HCT116 (cell line): ENCODE results near the gene CTSL. TPM values are rescaled to one million over a fixed set of nuclear protein-coding genes. Genes with fewer than 3 reads are reported as not detected.
"Not testable (repeated sequence)": the region's sequence is repeated elsewhere in the genome, so short reads cannot be mapped to it uniquely, and the experiment has no call there.

Experiments
- ATAC-seq: fragments of 200-7000 bp; cut with Tn5 transposase; 2 replicates; pipeline ENCODE4 v1.9.1; 2020; ENCODE audit warnings: mild to moderate bottlenecking, moderate library complexity
- BruUV-seq: library from RNA; stranded (reverse); fragments of 400-500 nt; replicated peaks from 2 replicates; lab custom pipeline; 2021; lab: Mats Ljungman, UMichigan
- CTCF ChIA-PET: fragments of 300-600 bp; sonication (Branson Sonifier 250); formaldehyde crosslinking; loops from one replicate; lab custom pipeline; 2021; ENCODE audit warnings: antibody characterized with exemption; lab: Charles Lee
- POLR2A ChIA-PET: fragments of 300-600, 350-600 bp; sonication (Branson Sonifier 250); formaldehyde crosslinking; loops from one replicate; lab custom pipeline; 2021; ENCODE audit warnings: antibody characterized with exemption; lab: Charles Lee
- RAD21 ChIA-PET, 2 experiments: fragments of 300-600 bp; sonication (Branson Sonifier 250); formaldehyde crosslinking; loops; one replicate each; lab custom pipeline; 2023; ENCODE audit warnings: low total read pairs in 2 of 2; ENCODE audit not compliant: uncharacterized antibody in 2 of 2, unreplicated experiment in 2 of 2, low non-redundant PET in 1 of 2; lab: Charles Lee
- DNase-seq: peaks from one replicate; pipeline ENCODE4 v3.0.0-alpha.2; 2010; ENCODE audit warnings: low read depth, low spot score
- H2AFZ ChIP-seq: fragments of 200-600 bp; shearing (Covaris generic), sonication (generic); 2 replicates; pipeline ENCODE4 v1.6.1; 2017; ENCODE audit warnings: low read depth, mixed run types, mixed read lengths, antibody characterized with exemption, low read length; ENCODE audit not compliant: poor library complexity, severe bottlenecking
- H3K27ac ChIP-seq: 2 replicates; pipeline ENCODE4 v1.5.1; 2012; ENCODE audit warnings: low read depth, low read length
- H3K27me3 ChIP-seq: fragments of 200-600 bp; sonication (generic); 2 replicates; pipeline ENCODE4 v1.6.1; 2016; ENCODE audit warnings: mixed run types, low read length, mixed read lengths; ENCODE audit not compliant: insufficient read depth
- H3K36me3 ChIP-seq, 2 experiments: fragments of 200-500 bp in 1 of 2; fragments of 200-600 bp in 1 of 2; sonication (Bioruptor generic) in 1 of 2; sonication (generic) in 1 of 2; 2 replicates each; pipeline versions ENCODE4 v1.5.1 to v1.6.1; 2014 to 2016; ENCODE audit warnings: low read length in 2 of 2, inconsistent platforms in 1 of 2, mixed read lengths in 1 of 2, mixed run types in 1 of 2; ENCODE audit not compliant: insufficient read depth in 2 of 2, control insufficient read depth in 1 of 2
- H3K4me1 ChIP-seq, 2 experiments: fragments of 200-600 bp in 1 of 2; sonication (generic) in 1 of 2; 2 replicates each; pipeline versions ENCODE4 v1.5.1 to v1.6.1; 2012 to 2017; ENCODE audit warnings: low read length in 2 of 2, inconsistent platforms in 1 of 2, mild to moderate bottlenecking in 1 of 2, mixed read lengths in 1 of 2, mixed run types in 1 of 2, moderate library complexity in 1 of 2; ENCODE audit not compliant: insufficient read depth in 2 of 2, control insufficient read depth in 1 of 2
- H3K4me2 ChIP-seq: fragments of 200-600 bp; sonication (generic); 2 replicates; pipeline ENCODE4 v1.6.1; 2017; ENCODE audit warnings: mixed run types, low read length, mixed read lengths
- H3K4me3 ChIP-seq, 2 experiments: fragments of 200-600 bp in 1 of 2; sonication (generic) in 1 of 2; replicated peaks in 1 of 2; 2 replicates each; pipeline ENCODE4 v1.5.1; 2011 to 2016; ENCODE audit warnings: low read length in 2 of 2, control low read depth in 1 of 2, low read depth in 1 of 2, mild to moderate bottlenecking in 1 of 2, mixed read lengths in 1 of 2, mixed run types in 1 of 2
- H3K79me2 ChIP-seq: fragments of 200-600 bp; sonication (generic); 2 replicates; pipeline ENCODE4 v1.6.1; 2017; ENCODE audit warnings: mild to moderate bottlenecking, mixed run types, low read length, moderate library complexity, mixed read lengths; ENCODE audit not compliant: insufficient read depth
- H3K9ac ChIP-seq: fragments of 200-600 bp; sonication (generic); 2 replicates; pipeline ENCODE4 v1.6.1; 2016; ENCODE audit warnings: low read length, mixed read lengths
- H3K9me2 ChIP-seq: fragments of 200-600 bp; sonication (generic), shearing (Covaris generic); 2 replicates; pipeline ENCODE4 v1.6.1; 2017; ENCODE audit warnings: mixed run types, mild to moderate bottlenecking, moderate library complexity; ENCODE audit not compliant: insufficient read depth
- H3K9me3 ChIP-seq, 2 experiments: fragments of 200-500 bp in 1 of 2; fragments of 200-600 bp in 1 of 2; sonication (Bioruptor generic) in 1 of 2; sonication (generic) in 1 of 2; 2 replicates each; pipeline ENCODE4 v1.6.1; 2014 to 2017; ENCODE audit warnings: low read length in 2 of 2, mixed read lengths in 2 of 2, inconsistent platforms in 1 of 2, low read depth in 1 of 2, mild to moderate bottlenecking in 1 of 2, mixed run types in 1 of 2, moderate library complexity in 1 of 2; ENCODE audit not compliant: control insufficient read depth in 1 of 2, insufficient read depth in 1 of 2
- H4K20me1 ChIP-seq: fragments of 200-600 bp; sonication (generic), shearing (Covaris generic); 2 replicates; pipeline ENCODE4 v1.6.1; 2017; ENCODE audit warnings: mixed run types, mild to moderate bottlenecking, moderate library complexity; ENCODE audit not compliant: insufficient read depth
- EGR1 ChIP-seq: IDR thresholded peaks from 2 replicates; pipeline ENCODE4 v1.6.1; 2012; ENCODE audit warnings: low read depth
- ELF1 ChIP-seq: IDR thresholded peaks from 2 replicates; pipeline ENCODE4 v1.6.1; 2012; ENCODE audit warnings: low read depth, borderline replicate concordance
- EZH2 ChIP-seq: fragments of 200-600 bp; sonication (generic); IDR thresholded peaks from 2 replicates; pipeline ENCODE4 v1.6.1; 2017; ENCODE audit warnings: antibody characterized with exemption, mixed run types
- EZH2phosphoT487 ChIP-seq: fragments of 200-600 bp; IDR thresholded peaks from 2 replicates; pipeline ENCODE4 v1.6.1; 2018; ENCODE audit warnings: antibody characterized with exemption, borderline replicate concordance
- POLR2AphosphoS5 ChIP-seq: IDR thresholded peaks from 2 replicates; pipeline ENCODE4 v1.6.1; 2011; ENCODE audit warnings: mild to moderate bottlenecking, low read depth, low read length, moderate library complexity
- RAD21 ChIP-seq: IDR thresholded peaks from 2 replicates; pipeline ENCODE4 v1.6.1; 2012; ENCODE audit warnings: low read depth, mild to moderate bottlenecking
- SIN3A ChIP-seq: IDR thresholded peaks from 2 replicates; pipeline ENCODE4 v1.6.1; 2012; ENCODE audit warnings: low read depth
- SRF ChIP-seq: IDR thresholded peaks from 2 replicates; pipeline ENCODE4 v1.6.1; 2012; ENCODE audit warnings: low read depth
- TCF7L2 ChIP-seq: IDR thresholded peaks from 2 replicates; pipeline ENCODE4 v1.7.0; 2011; ENCODE audit warnings: borderline replicate concordance, inconsistent platforms; ENCODE audit not compliant: insufficient read depth, insufficient read length; ENCODE audit errors: extremely low read depth
- ZFX ChIP-seq: fragments of 450-650 bp; IDR thresholded peaks from 2 replicates; pipeline ENCODE4 v1.6.1; 2017
- ZNF274 ChIP-seq: fragments of 200-500 bp; sonication (Bioruptor generic); IDR thresholded peaks from 2 replicates; pipeline ENCODE4 v1.6.1; 2014; ENCODE audit warnings: mild to moderate bottlenecking, low read depth, low read length, inconsistent platforms
- intact Hi-C: fragments of 100-400 bp; cut with micrococcal nuclease; formaldehyde crosslinking; loops from 2 replicates; pipeline ENCODE4 v1.10.0; 2022
- total RNA-seq: library from RNA; stranded (reverse); gene quantifications from one replicate; pipeline ENCODE4 v1.2.1, GENCODE V29; 2021; ENCODE audit not compliant: unreplicated experiment
- TF ChIP-seq, protein P1 (sequence below): IDR thresholded peaks from 2 replicates; pipeline ENCODE4 v1.6.1; 2012
- TF ChIP-seq, protein P2 (sequence below): IDR thresholded peaks from 2 replicates; pipeline ENCODE4 v1.6.1; 2011; ENCODE audit warnings: mild to moderate bottlenecking, low read length, moderate library complexity; ENCODE audit not compliant: insufficient replicate concordance; ENCODE audit errors: extremely low read depth

The CTSL gene
- total RNA-seq, 1 experiment from 2014 or later: 63.1 TPM

DNA sequence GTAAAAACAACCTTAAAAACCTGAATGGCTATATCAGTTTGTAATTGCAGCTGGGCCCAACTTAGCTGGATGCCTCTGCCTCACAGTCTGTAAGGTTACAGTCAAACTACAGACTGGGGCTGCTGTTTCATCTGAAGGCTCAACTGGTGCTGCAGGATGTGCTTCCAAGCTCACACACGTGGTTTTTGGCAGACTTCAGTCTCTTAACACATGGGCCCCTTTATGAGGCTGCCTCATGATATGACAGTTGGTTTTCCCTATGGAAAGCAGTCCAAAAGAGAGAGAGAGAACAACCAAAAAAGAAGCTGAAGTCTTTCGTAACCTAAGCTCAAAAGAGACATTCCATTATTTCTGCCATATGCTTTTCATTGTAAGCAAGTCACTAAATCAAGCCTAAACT is 27.4 kb downstream of the CTSL start:
- H3K27ac ChIP-seq: no peak overlapping the region
- TF ChIP-seq SIN3A (no peak), TCF7L2 (no peak), ZFX (no peak), EGR1 (no peak), POLR2AphosphoS5 (no peak), EZH2 (no peak), SRF (no peak), ZNF274 (no peak), RAD21 (no peak), ELF1 (no peak), EZH2phosphoT487 (no peak)
- TF ChIP-seq, protein P1, sequence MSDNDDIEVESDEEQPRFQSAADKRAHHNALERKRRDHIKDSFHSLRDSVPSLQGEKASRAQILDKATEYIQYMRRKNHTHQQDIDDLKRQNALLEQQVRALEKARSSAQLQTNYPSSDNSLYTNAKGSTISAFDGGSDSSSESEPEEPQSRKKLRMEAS: no peak
- TF ChIP-seq, protein P2, sequence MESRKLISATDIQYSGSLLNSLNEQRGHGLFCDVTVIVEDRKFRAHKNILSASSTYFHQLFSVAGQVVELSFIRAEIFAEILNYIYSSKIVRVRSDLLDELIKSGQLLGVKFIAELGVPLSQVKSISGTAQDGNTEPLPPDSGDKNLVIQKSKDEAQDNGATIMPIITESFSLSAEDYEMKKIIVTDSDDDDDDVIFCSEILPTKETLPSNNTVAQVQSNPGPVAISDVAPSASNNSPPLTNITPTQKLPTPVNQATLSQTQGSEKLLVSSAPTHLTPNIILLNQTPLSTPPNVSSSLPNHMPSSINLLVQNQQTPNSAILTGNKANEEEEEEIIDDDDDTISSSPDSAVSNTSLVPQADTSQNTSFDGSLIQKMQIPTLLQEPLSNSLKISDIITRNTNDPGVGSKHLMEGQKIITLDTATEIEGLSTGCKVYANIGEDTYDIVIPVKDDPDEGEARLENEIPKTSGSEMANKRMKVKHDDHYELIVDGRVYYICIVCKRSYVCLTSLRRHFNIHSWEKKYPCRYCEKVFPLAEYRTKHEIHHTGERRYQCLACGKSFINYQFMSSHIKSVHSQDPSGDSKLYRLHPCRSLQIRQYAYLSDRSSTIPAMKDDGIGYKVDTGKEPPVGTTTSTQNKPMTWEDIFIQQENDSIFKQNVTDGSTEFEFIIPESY: no peak
- intact Hi-C loops: no loop called here
- H3K9ac ChIP-seq: no peak overlapping the region
- no peak overlapping the region for H3K4me2 ChIP-seq
- H3K79me2 ChIP-seq: no peaks in the 10 kb centered on the region
- H3K9me2 ChIP-seq: no peaks in the 10 kb centered on the region
- H3K36me3 ChIP-seq: no peaks in the 10 kb centered on the region
- H4K20me1 ChIP-seq: no peaks in the 10 kb centered on the region
- DNase-seq: no peak
- POLR2A ChIA-PET: no interaction called here
- H2AFZ ChIP-seq: no peak overlapping the region
- no peaks in the 10 kb centered on the region for H3K4me1 ChIP-seq
- H3K9me3 ChIP-seq: no peaks in the 10 kb centered on the region
- CTCF ChIA-PET: no interaction called here
- ATAC-seq: no peak
- H3K4me3 ChIP-seq: no peak overlapping the region
- RAD21 ChIA-PET: no interaction called here
- BruUV-seq: no TSS peak
- H3K27me3 ChIP-seq: no peaks in the 10 kb centered on the region

DNA sequence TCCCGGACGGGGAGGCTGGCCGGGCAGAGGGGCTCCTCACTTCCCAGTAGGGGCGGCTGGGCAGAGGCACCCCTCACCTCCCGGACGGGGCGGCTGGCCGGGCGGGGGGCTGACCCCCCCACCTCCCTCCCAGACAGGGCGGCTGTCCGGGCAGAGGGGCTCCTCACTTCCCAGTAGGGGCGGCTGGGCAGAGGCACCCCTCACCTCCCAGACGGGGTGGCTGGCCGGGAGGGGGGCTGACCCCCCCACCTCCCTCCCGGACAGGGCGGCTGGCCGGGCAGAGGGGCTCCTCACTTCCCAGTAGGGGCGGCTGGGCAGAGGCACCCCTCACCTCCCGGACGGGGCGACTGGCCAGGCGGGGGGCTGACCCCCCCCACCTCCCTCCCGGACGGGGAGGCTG is 32.4 kb downstream of the CTSL start:
- ATAC-seq, BruUV-seq, H3K27ac ChIP-seq: not testable (repeated sequence)

DNA sequence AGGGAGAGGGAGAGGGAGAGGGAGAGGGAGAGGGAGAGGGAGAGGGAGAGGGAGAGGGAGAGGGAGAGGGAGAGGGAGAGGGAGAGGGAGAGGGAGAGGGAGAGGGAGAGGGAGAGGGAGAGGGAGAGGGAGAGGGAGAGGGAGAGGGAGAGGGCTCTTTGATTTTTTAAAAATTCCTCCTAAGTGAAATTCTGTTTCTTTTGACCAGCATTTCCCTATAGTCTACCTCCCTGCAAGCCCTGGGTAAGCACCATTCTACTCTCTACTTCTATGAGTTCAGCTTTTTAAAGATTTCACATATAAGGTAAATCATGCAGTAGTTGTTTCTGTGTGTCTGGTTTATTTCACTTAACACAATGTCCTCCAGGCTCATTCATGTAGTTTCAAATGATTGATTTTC is 34.1 kb downstream of the CTSL start:
- H3K4me3 ChIP-seq, H3K4me1 ChIP-seq, H3K4me2 ChIP-seq, H3K9ac ChIP-seq, POLR2A ChIA-PET, H3K27ac ChIP-seq, DNase-seq, intact Hi-C loops, H3K79me2 ChIP-seq, H3K9me3 ChIP-seq, H3K27me3 ChIP-seq, CTCF ChIA-PET, H2AFZ ChIP-seq, H3K9me2 ChIP-seq, H4K20me1 ChIP-seq, H3K36me3 ChIP-seq, ATAC-seq, RAD21 ChIA-PET, BruUV-seq: not testable (repeated sequence)

More for the DNA sequence above, 32.4 kb downstream of the CTSL start:
- H3K4me1 ChIP-seq, POLR2A ChIA-PET, H3K27me3 ChIP-seq, H2AFZ ChIP-seq, H3K4me2 ChIP-seq, H3K4me3 ChIP-seq, H3K36me3 ChIP-seq, H3K9ac ChIP-seq, CTCF ChIA-PET, H4K20me1 ChIP-seq, intact Hi-C loops, H3K79me2 ChIP-seq, DNase-seq, RAD21 ChIA-PET, H3K9me3 ChIP-seq, H3K9me2 ChIP-seq: not testable (repeated sequence)
